GM13976 (cell line): Measurements from ENCODE around the gene ANK2.

Experiments used
- DNase-seq: peaks from one replicate; pipeline ENCODE4 v3.0.0; 2012; ENCODE audit warnings: low spot score
- in situ Hi-C: fragments of 300-500 bp; cut with MboI; formaldehyde crosslinking; loops from one replicate; pipeline ENCODE4 v1.12.0; 2022; ENCODE audit warnings: low sequenced_read_pairs, mixed read lengths, inconsistent platforms; ENCODE audit not compliant: unreplicated experiment
- TF ChIP-seq, protein P1 (sequence below): IDR thresholded peaks from 2 replicates; pipeline ENCODE4 v1.5.1; 2012; ENCODE audit warnings: borderline replicate concordance, mild to moderate bottlenecking; ENCODE audit not compliant: insufficient read depth; ENCODE audit errors: extremely low read depth, missing control alignments, control extremely low read depth

Gene ANK2

GRCh38 chr4:113113151-113113550 is 63.7 kb downstream of the ANK2 start:
- DNase-seq = no peak
- TF ChIP-seq, protein P1, sequence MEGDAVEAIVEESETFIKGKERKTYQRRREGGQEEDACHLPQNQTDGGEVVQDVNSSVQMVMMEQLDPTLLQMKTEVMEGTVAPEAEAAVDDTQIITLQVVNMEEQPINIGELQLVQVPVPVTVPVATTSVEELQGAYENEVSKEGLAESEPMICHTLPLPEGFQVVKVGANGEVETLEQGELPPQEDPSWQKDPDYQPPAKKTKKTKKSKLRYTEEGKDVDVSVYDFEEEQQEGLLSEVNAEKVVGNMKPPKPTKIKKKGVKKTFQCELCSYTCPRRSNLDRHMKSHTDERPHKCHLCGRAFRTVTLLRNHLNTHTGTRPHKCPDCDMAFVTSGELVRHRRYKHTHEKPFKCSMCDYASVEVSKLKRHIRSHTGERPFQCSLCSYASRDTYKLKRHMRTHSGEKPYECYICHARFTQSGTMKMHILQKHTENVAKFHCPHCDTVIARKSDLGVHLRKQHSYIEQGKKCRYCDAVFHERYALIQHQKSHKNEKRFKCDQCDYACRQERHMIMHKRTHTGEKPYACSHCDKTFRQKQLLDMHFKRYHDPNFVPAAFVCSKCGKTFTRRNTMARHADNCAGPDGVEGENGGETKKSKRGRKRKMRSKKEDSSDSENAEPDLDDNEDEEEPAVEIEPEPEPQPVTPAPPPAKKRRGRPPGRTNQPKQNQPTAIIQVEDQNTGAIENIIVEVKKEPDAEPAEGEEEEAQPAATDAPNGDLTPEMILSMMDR = no peak
- in situ Hi-C loops = no loop called here

DNA sequence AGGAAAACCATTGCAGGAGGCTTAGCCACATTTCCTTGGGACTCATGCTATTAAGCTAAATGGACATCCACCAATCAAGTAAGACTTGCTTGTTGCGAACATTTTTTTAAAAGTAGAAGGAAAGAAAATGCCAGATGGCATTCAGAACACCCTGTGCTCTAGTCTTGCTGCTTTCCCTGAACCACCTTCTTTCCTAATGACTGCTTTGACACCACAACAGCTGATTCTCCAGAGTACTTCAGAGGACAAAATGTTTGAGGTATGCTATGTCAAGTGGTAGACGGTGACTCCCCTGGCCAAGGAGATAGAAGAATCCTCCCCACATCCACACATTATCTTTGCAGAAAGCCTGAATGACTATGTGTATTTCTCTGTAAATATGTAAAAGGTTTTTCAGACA is 65.4 kb downstream of the ANK2 start:
- TF ChIP-seq, protein P1 = no peak
- DNase-seq = no peak
- in situ Hi-C loops = no loop called here

DNA sequence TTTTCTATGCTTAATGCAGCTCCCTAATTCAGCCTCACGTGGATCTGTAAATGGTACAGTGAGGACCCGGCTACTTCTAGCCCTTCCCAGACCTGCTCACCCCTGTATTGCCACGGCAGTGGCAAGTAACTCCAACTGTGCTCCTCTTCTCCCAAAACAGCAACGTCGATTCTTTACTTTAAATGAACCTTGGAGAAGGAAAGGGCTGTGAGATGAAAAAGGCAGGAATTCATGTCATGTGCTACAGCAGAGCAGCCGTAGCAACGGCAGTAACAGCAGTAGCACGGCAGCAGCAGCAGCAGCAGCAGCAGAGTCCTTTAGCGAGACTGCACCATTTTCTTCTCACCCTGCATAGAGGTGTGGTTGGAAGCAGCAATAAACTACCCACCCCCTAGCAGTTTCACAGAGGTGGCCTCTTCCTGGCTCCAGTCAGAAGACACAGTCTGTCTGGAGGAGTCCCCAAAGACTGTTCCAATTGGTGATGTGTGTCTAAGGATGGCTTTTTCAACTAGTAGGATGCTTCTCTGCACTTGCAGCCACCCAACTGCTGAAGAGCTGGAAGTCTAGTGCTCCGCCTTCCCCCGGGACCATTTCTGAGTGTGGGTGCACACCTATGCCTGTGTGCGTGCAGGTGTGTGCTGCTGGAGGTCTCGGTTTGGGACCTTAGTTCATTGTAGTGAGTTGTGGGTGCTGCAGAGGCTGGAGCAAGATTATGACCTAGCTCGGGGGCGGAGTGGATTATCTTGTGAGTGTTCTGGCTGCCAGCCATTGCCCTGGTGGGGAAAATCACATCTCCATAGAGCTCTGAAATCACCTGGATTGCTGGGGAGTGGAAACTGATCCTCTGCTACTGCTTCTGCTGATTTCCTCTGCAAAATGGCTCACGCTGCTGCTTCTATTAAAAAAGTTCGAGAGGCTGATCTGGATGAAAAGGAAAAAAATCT is 67.2 kb downstream of the ANK2 start:
- no peak for DNase-seq
- TF ChIP-seq, protein P1 = no peak
- in situ Hi-C loops = no loop called here

- TF ChIP-seq, protein P1 = no peak
- no peak for DNase-seq
- in situ Hi-C loops = no loop called here
Observed at GRCh38 chr4:113117358-113117702, 67.9 kb downstream of the ANK2 start.

DNA sequence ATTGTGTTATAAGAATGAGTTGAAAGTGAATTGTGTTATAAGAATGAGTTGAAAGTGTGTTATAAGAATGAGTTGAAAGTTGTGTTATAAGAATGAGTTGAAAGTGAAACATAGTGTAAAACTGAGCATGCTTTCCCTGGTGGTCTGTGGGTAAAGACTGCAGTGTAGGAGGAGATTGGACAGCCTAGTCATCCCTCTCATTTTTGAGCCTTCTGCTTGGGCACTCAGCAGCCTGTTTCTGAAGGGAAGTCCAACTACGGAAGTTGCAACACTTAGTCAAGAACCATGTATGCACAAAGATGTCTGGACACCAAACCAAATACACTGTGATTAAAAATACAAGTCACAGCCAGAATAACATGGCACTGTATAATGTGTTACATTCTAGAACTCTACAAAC is 72.6 kb downstream of the ANK2 start:
- in situ Hi-C loops = no loop called here
- TF ChIP-seq, protein P1 = no peak

GRCh38 chr4:113125418-113125817 is 76.0 kb downstream of the ANK2 start:
- in situ Hi-C loops = no loop called here
- DNase-seq = no peak
- TF ChIP-seq, protein P1 = no peak

More for the DNA sequence above, 72.6 kb downstream of the ANK2 start:
- DNase-seq = no peak
